Progenitor cell of endocrine pancreas (in vitro differentiated cells): ENCODE data around the gene KCNK16. TPM values are rescaled to one million over a fixed set of nuclear protein-coding genes. Genes with fewer than 3 reads are reported as not detected.

Experiments
- DNase-seq: peaks from one replicate; pipeline ENCODE4 v3.0.0; 2021; ENCODE audit warnings: low spot score; ENCODE audit not compliant: unreplicated experiment
- H3K27ac Mint-ChIP-seq: 2 replicates; pipeline ENCODE4 v1.8.0; 2021; ENCODE audit warnings: mild to moderate bottlenecking, moderate library complexity, mixed read lengths
- H3K27me3 Mint-ChIP-seq: 2 replicates; pipeline ENCODE4 v1.8.0; 2021; ENCODE audit warnings: mixed read lengths
- H3K36me3 Mint-ChIP-seq: 2 replicates; pipeline ENCODE4 v1.8.0; 2022; ENCODE audit warnings: mixed read lengths; ENCODE audit not compliant: insufficient read depth
- H3K4me1 Mint-ChIP-seq: 2 replicates; pipeline ENCODE4 v1.8.0; 2021; ENCODE audit warnings: low read depth, mixed read lengths
- H3K4me3 Mint-ChIP-seq: 2 replicates; pipeline ENCODE4 v1.8.0; 2021; ENCODE audit warnings: low read depth, mild to moderate bottlenecking, moderate library complexity, mixed read lengths
- H3K9me3 Mint-ChIP-seq: 2 replicates; pipeline ENCODE4 v1.8.0; 2021; ENCODE audit warnings: low read depth, mixed read lengths
- CTCF ChIP-seq: fragments of 200-600 bp; sonication (generic); IDR thresholded peaks from one replicate; pipeline ENCODE4 v1.5.0; 2021; ENCODE audit warnings: antibody characterized with exemption, mild to moderate bottlenecking; ENCODE audit not compliant: unreplicated experiment
- total RNA-seq: library from RNA; stranded (reverse); gene quantifications from 2 replicates; pipeline ENCODE4 v1.2.1, GENCODE V29; 2021

Gene KCNK16
- total RNA-seq, 1 donor from 2014 or later, result 35.2 TPM

GRCh38 chr6:39333644-39334438 is 11.3 kb upstream of the KCNK16 start:
- peaks cover 72% of the 10 kb centered on the region for H3K27me3 Mint-ChIP-seq
- H3K9me3 Mint-ChIP-seq, result no peaks in the 10 kb centered on the region
- no peak for TF ChIP-seq CTCF
- H3K36me3 Mint-ChIP-seq, result no peaks in the 10 kb centered on the region
- H3K4me1 Mint-ChIP-seq, result peaks cover 8% of the 10 kb centered on the region
- no peak for DNase-seq
- no peak overlapping the region for H3K4me3 Mint-ChIP-seq
- H3K27ac Mint-ChIP-seq, result no peak overlapping the region

- H3K4me1 Mint-ChIP-seq, result peaks cover 24% of the 10 kb centered on the region
- no peak for TF ChIP-seq CTCF
- H3K36me3 Mint-ChIP-seq, result no peaks in the 10 kb centered on the region
- no peak overlapping the region for H3K4me3 Mint-ChIP-seq
- no peak for DNase-seq
- peaks cover 71% of the 10 kb centered on the region for H3K27me3 Mint-ChIP-seq
- H3K27ac Mint-ChIP-seq, result no peak overlapping the region
- H3K9me3 Mint-ChIP-seq, result no peaks in the 10 kb centered on the region
Measured at GRCh38 chr6:39330476-39330875, 8.0 kb upstream of the KCNK16 start.

- DNase-seq, result no peak
- Mint-ChIP-seq H3K27ac (no peak overlapping the region), H3K9me3 (no peaks in the 10 kb centered on the region), H3K27me3 (peaks cover 73% of the 10 kb centered on the region), H3K4me3 (no peak overlapping the region), H3K36me3 (no peaks in the 10 kb centered on the region), H3K4me1 (peaks cover 26% of the 10 kb centered on the region)
- TF ChIP-seq CTCF, result no peak
Measured at GRCh38 chr6:39330057-39330456, 7.6 kb upstream of the KCNK16 start.

GRCh38 chr6:39328066-39328465 is 5.6 kb upstream of the KCNK16 start:
- Mint-ChIP-seq H3K4me3 (no peak overlapping the region), H3K36me3 (no peaks in the 10 kb centered on the region), H3K27me3 (peaks cover 71% of the 10 kb centered on the region), H3K27ac (peak overlapping the region; percentile 67), H3K4me1 (peaks cover 26% of the 10 kb centered on the region), H3K9me3 (no peaks in the 10 kb centered on the region)
- no peak for DNase-seq
- no peak for TF ChIP-seq CTCF

GRCh38 chr6:39327507-39327906 is 5.0 kb upstream of the KCNK16 start:
- Mint-ChIP-seq H3K4me3 (no peak overlapping the region), H3K27me3 (peaks cover 66% of the 10 kb centered on the region), H3K36me3 (no peaks in the 10 kb centered on the region), H3K4me1 (peaks cover 30% of the 10 kb centered on the region), H3K27ac (peak overlapping the region; percentile 46), H3K9me3 (no peaks in the 10 kb centered on the region)
- no peak for TF ChIP-seq CTCF
- DNase-seq, result no peak
